ENCODE results near the gene NFATC1.

GRCh38 chr18:79485788-79486355 is 90.1 kb downstream of the NFATC1 start:
- TF ChIP-seq EZH2 (IDR thresholded peaks at IDR 0.05; ENCODE audit: insufficient read depth, poor library complexity, severe bottlenecking) = no peak
- no peak for TF ChIP-seq EZH2phosphoT487 (IDR thresholded peaks at IDR 0.05; ENCODE audit: insufficient read depth, low read depth)
